ENCODE results near the gene SLC25A25. TPM values are rescaled to one million over a fixed set of nuclear protein-coding genes. Genes with fewer than 3 reads are reported as not detected.

The SLC25A25 gene
- total RNA-seq, 1 donor from 2014 or later = 9.7 TPM

DNA sequence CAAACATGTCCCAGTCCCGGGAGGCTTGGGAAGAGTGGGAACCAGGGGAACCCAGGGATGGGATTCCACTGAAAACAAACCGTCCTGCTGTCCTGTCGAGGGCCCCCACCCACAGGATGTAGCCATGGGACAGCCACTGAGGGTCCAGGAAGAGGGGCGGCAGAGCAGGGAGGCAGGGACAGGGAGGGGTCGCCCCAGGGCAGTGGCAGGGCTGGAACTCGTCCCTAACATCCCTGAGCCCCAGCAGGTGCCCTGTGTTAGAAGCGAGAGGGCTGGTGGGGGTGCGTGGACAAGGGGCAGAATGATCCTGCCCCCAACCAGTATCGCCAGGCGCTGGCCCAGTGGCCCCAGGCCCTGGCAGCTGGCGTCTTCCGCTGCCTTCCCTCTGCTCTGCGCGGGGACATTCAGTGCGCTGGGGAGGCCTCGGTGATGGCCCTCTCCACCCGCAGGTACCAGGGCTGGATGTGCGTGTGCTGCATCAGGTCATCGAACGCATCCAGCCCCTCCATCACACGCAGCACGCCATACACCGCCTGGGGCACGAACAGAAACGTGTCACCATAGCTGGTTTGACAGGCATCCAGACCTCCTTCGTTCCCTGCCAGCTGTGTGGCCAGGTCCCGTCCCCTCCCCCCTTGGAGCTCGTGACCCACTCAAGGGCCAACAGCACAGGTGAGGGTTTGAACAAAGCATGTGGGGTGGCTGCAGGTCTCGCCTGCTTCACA, 52.9 kb downstream of the SLC25A25 start:
- H3K4me1 Mint-ChIP-seq (ENCODE audit: low read depth) = peaks cover 4% of the 10 kb centered on the region
- TF ChIP-seq CTCF (IDR thresholded peaks at IDR 0.05; ENCODE audit: unreplicated experiment) = no peak
- no peak overlapping the region for H3K4me3 Mint-ChIP-seq (ENCODE audit: low read depth)
- no peaks in the 10 kb centered on the region for H3K9me3 Mint-ChIP-seq (ENCODE audit: low read depth)
- peaks cover 4% of the 10 kb centered on the region for H3K36me3 Mint-ChIP-seq (ENCODE audit: insufficient read depth)
- no peak for DNase-seq (ENCODE audit: low spot score, unreplicated experiment)
- H3K27ac Mint-ChIP-seq = no peak overlapping the region
- H3K27me3 Mint-ChIP-seq = peaks cover 3% of the 10 kb centered on the region

GRCh38 chr9:128121466-128121810, 53.4 kb downstream of the SLC25A25 start:
- Mint-ChIP-seq H3K27ac (no peak overlapping the region), H3K4me1 (ENCODE audit: low read depth) (peaks cover 9% of the 10 kb centered on the region), H3K9me3 (ENCODE audit: low read depth) (no peaks in the 10 kb centered on the region), H3K4me3 (ENCODE audit: low read depth) (no peak overlapping the region), H3K27me3 (peaks cover 3% of the 10 kb centered on the region), H3K36me3 (ENCODE audit: insufficient read depth) (peaks cover 4% of the 10 kb centered on the region)
- no peak for TF ChIP-seq CTCF (IDR thresholded peaks at IDR 0.05; ENCODE audit: unreplicated experiment)
- no peak for DNase-seq (ENCODE audit: low spot score, unreplicated experiment)

GRCh38 chr9:128121924-128122808, 54.1 kb downstream of the SLC25A25 start:
- Mint-ChIP-seq H3K4me1 (ENCODE audit: low read depth) (peaks cover 9% of the 10 kb centered on the region), H3K9me3 (ENCODE audit: low read depth) (no peaks in the 10 kb centered on the region), H3K36me3 (ENCODE audit: insufficient read depth) (peaks cover 4% of the 10 kb centered on the region), H3K4me3 (ENCODE audit: low read depth) (no peak overlapping the region), H3K27ac (no peak overlapping the region), H3K27me3 (peaks cover 3% of the 10 kb centered on the region)
- no peak for TF ChIP-seq CTCF (IDR thresholded peaks at IDR 0.05; ENCODE audit: unreplicated experiment)
- no peak for DNase-seq (ENCODE audit: low spot score, unreplicated experiment)

GRCh38 chr9:128122809-128123175, 54.8 kb downstream of the SLC25A25 start:
- Mint-ChIP-seq H3K36me3 (ENCODE audit: insufficient read depth) (peaks cover 4% of the 10 kb centered on the region), H3K27ac (no peak overlapping the region), H3K27me3 (peaks cover under 1% of the 10 kb centered on the region), H3K4me3 (ENCODE audit: low read depth) (no peak overlapping the region), H3K9me3 (ENCODE audit: low read depth) (no peaks in the 10 kb centered on the region), H3K4me1 (ENCODE audit: low read depth) (peaks cover 7% of the 10 kb centered on the region)
- no peak for TF ChIP-seq CTCF (IDR thresholded peaks at IDR 0.05; ENCODE audit: unreplicated experiment)
- no peak for DNase-seq (ENCODE audit: low spot score, unreplicated experiment)

DNA sequence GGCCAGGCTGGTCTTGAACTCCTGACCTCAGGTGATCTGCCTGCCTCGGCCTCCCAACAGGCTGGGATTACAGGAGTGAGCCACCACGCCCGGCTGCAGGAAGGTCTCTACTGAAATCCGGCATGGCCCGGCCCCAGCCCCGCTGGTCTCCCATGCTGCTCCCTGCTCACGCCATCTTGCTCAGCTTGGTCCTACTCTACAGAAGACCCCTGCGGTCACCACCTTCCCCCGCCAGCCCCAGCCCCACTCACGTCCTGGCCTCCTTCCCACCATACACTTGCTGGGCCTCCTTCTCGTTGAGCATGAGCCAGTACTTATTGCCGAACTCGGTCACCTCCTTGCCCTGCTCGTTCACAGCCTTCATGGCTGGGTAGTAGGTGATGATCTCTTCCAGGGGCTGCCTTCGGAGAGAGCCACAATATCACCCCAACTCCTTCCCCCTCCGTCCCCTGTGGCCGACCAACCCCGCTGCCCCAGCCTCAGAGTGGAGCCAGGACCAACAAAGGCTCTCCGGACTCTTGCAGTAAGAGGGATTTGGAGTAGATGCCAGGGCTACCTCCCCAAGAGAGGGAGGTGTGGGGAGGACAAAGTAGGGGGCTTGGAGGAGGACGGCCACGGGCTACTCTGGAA, 55.5 kb downstream of the SLC25A25 start:
- Mint-ChIP-seq H3K4me3 (ENCODE audit: low read depth) (no peak overlapping the region), H3K36me3 (ENCODE audit: insufficient read depth) (peaks cover 4% of the 10 kb centered on the region), H3K27ac (no peak overlapping the region), H3K4me1 (ENCODE audit: low read depth) (peaks cover 7% of the 10 kb centered on the region), H3K9me3 (ENCODE audit: low read depth) (no peaks in the 10 kb centered on the region), H3K27me3 (no peaks in the 10 kb centered on the region)
- TF ChIP-seq CTCF (IDR thresholded peaks at IDR 0.05; ENCODE audit: unreplicated experiment) = no peak
- DNase-seq (ENCODE audit: low spot score, unreplicated experiment) = no peak
